Muscle layer of duodenum (tissue), 2 donors: Measurements from ENCODE around the gene KCNN1.
"Not testable (repeated sequence)": the region's sequence is repeated elsewhere in the genome, so short reads cannot be mapped to it uniquely, and the experiment has no call there.

ENCODE experiments used
- H3K27ac ChIP-seq: one replicate; pipeline ENCODE4 v1.7.0; 2013; ENCODE audit warnings: mild to moderate bottlenecking, low read length
- H3K27me3 ChIP-seq: one replicate; pipeline ENCODE4 v1.7.0; 2013; ENCODE audit warnings: low read depth, mild to moderate bottlenecking, control low read depth, low read length
- H3K36me3 ChIP-seq, 2 donors: one replicate each; pipeline ENCODE4 v1.7.0; 2013; ENCODE audit warnings: low read length in 2 of 2, control low read depth in 1 of 2, mild to moderate bottlenecking in 1 of 2; ENCODE audit not compliant: insufficient read depth in 2 of 2, control insufficient read depth in 1 of 2
- H3K4me1 ChIP-seq, 2 donors: one replicate each; pipeline ENCODE4 v1.7.0; 2013; ENCODE audit warnings: low read length in 2 of 2, mild to moderate bottlenecking in 2 of 2, control low read depth in 1 of 2, moderate library complexity in 1 of 2; ENCODE audit not compliant: insufficient read depth in 2 of 2, control insufficient read depth in 1 of 2
- H3K4me3 ChIP-seq, 2 donors: one replicate each; pipeline ENCODE4 v1.7.0; 2013; ENCODE audit warnings: low read length in 2 of 2, low read depth in 1 of 2, mild to moderate bottlenecking in 1 of 2
- H3K9me3 ChIP-seq, 2 donors: one replicate each; pipeline ENCODE4 v1.7.0; 2013; ENCODE audit warnings: low read length in 2 of 2, control low read depth in 1 of 2, mild to moderate bottlenecking in 1 of 2; ENCODE audit not compliant: control insufficient read depth in 1 of 2
- donor health status: healthy.

KCNN1 gene

GRCh38 chr19:18021121-18021755 is 54.3 kb downstream of the KCNN1 start:
- H3K4me3 ChIP-seq, result peak overlapping the region in 1 of 2 donors; percentile 17

GRCh38 chr19:18023622-18024251 is 56.8 kb downstream of the KCNN1 start:
- no peaks in the 10 kb centered on the region for H3K27me3 ChIP-seq
- H3K27ac ChIP-seq, result peak overlapping the region; percentile 60
- H3K36me3 ChIP-seq, result no peaks in the 10 kb centered on the region
- no peak overlapping the region for H3K4me3 ChIP-seq
- H3K9me3 ChIP-seq, result no peaks in the 10 kb centered on the region
- peaks cover 7 to 11% of the 10 kb centered on the region in 2 donors for H3K4me1 ChIP-seq

More at GRCh38 chr19:18021121-18021755, 54.3 kb downstream of the KCNN1 start:
- Histone ChIP-seq H3K9me3 (no peaks in the 10 kb centered on the region), H3K4me1 (peaks cover 7 to 11% of the 10 kb centered on the region in 2 donors), H3K27me3 (no peaks in the 10 kb centered on the region), H3K27ac (peak overlapping the region; percentile 45), H3K36me3 (no peaks in the 10 kb centered on the region)

- Histone ChIP-seq H3K4me1 (no peaks in the 10 kb centered on the region), H3K9me3 (no peaks in the 10 kb centered on the region), H3K27ac (no peak overlapping the region), H3K36me3 (no peaks in the 10 kb centered on the region), H3K4me3 (no peak overlapping the region), H3K27me3 (no peaks in the 10 kb centered on the region)
Measured at GRCh38 chr19:18027151-18027550, 60.2 kb downstream of the KCNN1 start.

GRCh38 chr19:18029617-18030338 is 62.9 kb downstream of the KCNN1 start:
- H3K4me1 ChIP-seq, result no peaks in the 10 kb centered on the region
- H3K9me3 ChIP-seq, result no peaks in the 10 kb centered on the region
- no peak overlapping the region for H3K27ac ChIP-seq
- H3K27me3 ChIP-seq, result no peaks in the 10 kb centered on the region
- H3K36me3 ChIP-seq, result no peaks in the 10 kb centered on the region
- no peak overlapping the region for H3K4me3 ChIP-seq

GRCh38 chr19:18031401-18031800 is 64.5 kb downstream of the KCNN1 start:
- H3K27me3 ChIP-seq, H3K36me3 ChIP-seq, H3K4me3 ChIP-seq, H3K27ac ChIP-seq, H3K4me1 ChIP-seq, H3K9me3 ChIP-seq: not testable (repeated sequence)

GRCh38 chr19:18032102-18032501 is 65.2 kb downstream of the KCNN1 start:
- not testable (repeated sequence) for H3K27me3 ChIP-seq, H3K4me1 ChIP-seq, H3K9me3 ChIP-seq, H3K27ac ChIP-seq, H3K4me3 ChIP-seq, H3K36me3 ChIP-seq

GRCh38 chr19:18041054-18041453 is 74.1 kb downstream of the KCNN1 start:
- H3K27ac ChIP-seq, result no peak overlapping the region
- no peaks in the 10 kb centered on the region for H3K9me3 ChIP-seq
- H3K27me3 ChIP-seq, result no peaks in the 10 kb centered on the region
- peaks cover 4 to 9% of the 10 kb centered on the region in 2 donors for H3K4me1 ChIP-seq
- no peak overlapping the region for H3K4me3 ChIP-seq
- H3K36me3 ChIP-seq, result no peaks in the 10 kb centered on the region

GRCh38 chr19:18043676-18044075 is 76.8 kb downstream of the KCNN1 start:
- Histone ChIP-seq H3K9me3 (no peaks in the 10 kb centered on the region), H3K36me3 (no peaks in the 10 kb centered on the region), H3K4me1 (peaks cover 4 to 9% of the 10 kb centered on the region in 2 donors), H3K4me3 (no peak overlapping the region), H3K27me3 (no peaks in the 10 kb centered on the region), H3K27ac (no peak overlapping the region)

GRCh38 chr19:18044825-18045304 is 78.0 kb downstream of the KCNN1 start:
- Histone ChIP-seq H3K9me3 (no peaks in the 10 kb centered on the region), H3K4me3 (peak overlapping the region; percentile 65 to 75), H3K4me1 (peaks cover 4 to 14% of the 10 kb centered on the region in 2 donors), H3K27me3 (no peaks in the 10 kb centered on the region), H3K27ac (peak overlapping the region; percentile 25), H3K36me3 (no peaks in the 10 kb centered on the region)

- Histone ChIP-seq H3K27ac (peak overlapping the region; percentile 25), H3K4me1 (peaks cover 4 to 14% of the 10 kb centered on the region in 2 donors), H3K36me3 (no peaks in the 10 kb centered on the region), H3K27me3 (no peaks in the 10 kb centered on the region), H3K9me3 (no peaks in the 10 kb centered on the region), H3K4me3 (peak overlapping the region; percentile 65 to 75)
Measured at GRCh38 chr19:18045307-18046050, 78.6 kb downstream of the KCNN1 start.
